Cardiac fibroblast (primary cell): ENCODE measurements around the gene EPHB1.

Experiments used
- DNase-seq, 2 donors: peaks; one replicate each; pipeline versions ENCODE4 v3.0.0 to v3.0.0-alpha.2; 2010; ENCODE audit warnings: low read depth in 2 of 2
- H3K4me3 ChIP-seq, 2 donors: replicated peaks in 1 of 2; 1 replicate in 1 of 2; 2 replicates in 1 of 2; pipeline ENCODE4 v1.5.1; 2011; ENCODE audit warnings: low read depth in 2 of 2, low read length in 2 of 2, mild to moderate bottlenecking in 2 of 2, moderate library complexity in 1 of 2
- CTCF ChIP-seq: IDR thresholded peaks from one replicate; pipeline ENCODE4 v1.5.1; 2011; ENCODE audit warnings: low read depth, mild to moderate bottlenecking, low read length, inconsistent platforms

Gene EPHB1

GRCh38 chr3:134794950-134795745 lies at the start of gene EPHB1:
EPHB1 (plus strand) TSS chr3:134795260.
- DNase-seq = peak; percentile 88
- peak; percentile 90 for TF ChIP-seq CTCF
- peak within 1 kb of the TSS; percentile 40 to 51 for H3K4me3 ChIP-seq

- H3K4me3 ChIP-seq = no peak overlapping the region
- no peak for TF ChIP-seq CTCF
- DNase-seq = no peak
Observed at GRCh38 chr3:134748698-134749097, 46.4 kb upstream of the EPHB1 start.

GRCh38 chr3:134749174-134749573 lies 45.9 kb upstream of the EPHB1 start:
- H3K4me3 ChIP-seq = no peak overlapping the region
- DNase-seq = no peak
- no peak for TF ChIP-seq CTCF

- no peak for TF ChIP-seq CTCF
- DNase-seq = no peak
- H3K4me3 ChIP-seq = no peak overlapping the region
Observed at GRCh38 chr3:134749802-134750553, 45.1 kb upstream of the EPHB1 start.

GRCh38 chr3:134751831-134752230 lies 43.2 kb upstream of the EPHB1 start:
- DNase-seq = peak; percentile 2 to 71
- TF ChIP-seq CTCF = no peak

GRCh38 chr3:134752761-134753461 lies 42.1 kb upstream of the EPHB1 start:
- H3K4me3 ChIP-seq = no peak overlapping the region
- no peak for DNase-seq
- no peak for TF ChIP-seq CTCF

More at GRCh38 chr3:134751831-134752230, 43.2 kb upstream of the EPHB1 start:
- H3K4me3 ChIP-seq = no peak overlapping the region
